GM18502 (cell line): ENCODE data around the gene SUSD6.
"Not testable (repeated sequence)": the region's sequence is repeated elsewhere in the genome, so short reads cannot be mapped to it uniquely, and the experiment has no call there.

Experiments used
- ATAC-seq: cut with Tn5 transposase; IDR thresholded peaks from one replicate; pipeline ENCODE4 v1.9.1; 2021; ENCODE audit warnings: mild to moderate bottlenecking; ENCODE audit not compliant: unreplicated experiment, poor library complexity

SUSD6 gene

DNA sequence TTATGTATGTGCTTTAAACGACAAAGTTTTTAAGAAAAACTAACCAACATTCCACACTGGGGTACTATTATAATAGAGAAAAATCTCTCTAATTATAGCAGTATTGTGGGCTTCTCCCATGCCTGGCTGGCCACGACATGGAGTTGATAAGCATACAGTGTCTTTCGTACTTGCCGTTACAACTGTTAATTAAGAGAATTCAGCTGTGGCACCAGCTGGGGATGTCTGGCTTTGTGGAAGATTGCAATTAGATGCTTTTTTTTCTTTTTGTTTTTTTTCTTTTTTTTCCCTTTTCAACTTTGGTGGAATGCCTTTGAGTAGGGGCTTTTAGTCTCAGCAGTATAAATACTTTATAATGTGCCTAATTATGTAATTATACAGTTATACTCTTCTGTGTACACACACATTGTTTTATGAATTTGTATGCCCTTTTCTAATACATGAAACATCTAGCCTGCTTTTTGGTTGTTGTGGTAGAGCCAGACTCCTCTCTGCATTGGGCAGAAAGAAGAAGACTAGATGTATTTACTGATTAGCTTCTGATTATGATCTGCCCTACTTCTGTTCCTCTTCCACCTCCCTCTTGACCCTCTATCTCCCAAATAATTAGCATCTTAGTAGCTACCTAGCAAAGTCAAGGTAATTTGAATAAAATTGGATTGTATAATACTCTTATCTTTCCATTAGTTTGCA lies 76.4 kb downstream of the SUSD6 start:
- ATAC-seq: no peak

DNA sequence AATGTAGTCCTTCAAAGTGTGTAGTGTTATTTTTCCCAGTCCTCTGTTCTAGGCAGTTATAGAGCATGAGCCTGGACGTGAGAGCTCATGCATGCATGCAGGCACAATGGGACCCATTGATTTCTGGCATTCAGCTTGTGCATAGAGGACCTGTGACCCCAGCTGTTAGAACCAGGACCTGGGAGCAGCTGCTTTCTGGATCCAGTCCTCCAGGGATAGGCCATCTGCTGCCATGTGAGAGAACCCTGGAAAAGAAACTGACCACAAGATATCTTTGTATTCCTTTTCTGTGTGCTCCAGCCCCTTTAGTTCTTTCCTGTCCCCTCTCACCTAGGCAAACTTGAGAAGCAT lies 76.9 kb downstream of the SUSD6 start:
- ATAC-seq: no peak

DNA sequence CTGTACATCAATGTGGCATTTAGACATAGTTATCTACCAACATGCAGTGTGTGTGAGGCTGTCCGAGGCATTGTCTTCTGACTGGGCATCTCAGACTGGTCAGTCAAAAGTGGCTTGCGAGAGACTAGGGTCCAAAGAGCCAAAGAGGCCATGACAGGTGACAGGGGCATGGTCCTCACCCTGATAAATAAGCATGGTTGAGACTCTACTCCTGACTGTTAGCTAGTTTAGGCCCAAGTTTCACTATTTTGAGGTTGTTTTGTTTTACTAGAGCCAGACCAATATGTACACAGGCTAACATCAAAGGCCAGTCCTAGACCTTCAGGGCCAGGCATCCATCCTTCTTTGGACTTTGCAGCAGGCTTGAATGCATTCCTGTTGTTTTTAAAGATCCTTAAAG lies 78.6 kb downstream of the SUSD6 start:
- no peak for ATAC-seq

DNA sequence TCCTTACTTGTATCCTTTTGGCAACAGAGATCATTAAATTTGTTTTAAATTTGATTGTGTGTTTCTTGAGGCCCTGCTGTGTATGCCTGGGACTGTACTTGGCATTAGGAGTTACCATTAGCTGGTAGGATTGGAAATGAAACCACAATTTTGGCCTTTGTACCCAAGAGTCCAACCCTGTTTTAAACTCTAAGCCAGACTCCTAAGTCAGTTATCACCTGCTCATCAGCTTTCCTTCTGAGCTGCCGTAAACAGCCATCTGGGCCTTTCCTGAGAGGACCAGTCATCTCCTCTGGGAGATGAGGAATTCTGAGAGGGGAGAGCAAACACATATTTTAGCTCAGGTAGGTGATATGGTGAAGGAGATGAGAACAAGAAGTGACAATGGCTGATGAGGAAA lies 81.2 kb downstream of the SUSD6 start:
- no peak for ATAC-seq

DNA sequence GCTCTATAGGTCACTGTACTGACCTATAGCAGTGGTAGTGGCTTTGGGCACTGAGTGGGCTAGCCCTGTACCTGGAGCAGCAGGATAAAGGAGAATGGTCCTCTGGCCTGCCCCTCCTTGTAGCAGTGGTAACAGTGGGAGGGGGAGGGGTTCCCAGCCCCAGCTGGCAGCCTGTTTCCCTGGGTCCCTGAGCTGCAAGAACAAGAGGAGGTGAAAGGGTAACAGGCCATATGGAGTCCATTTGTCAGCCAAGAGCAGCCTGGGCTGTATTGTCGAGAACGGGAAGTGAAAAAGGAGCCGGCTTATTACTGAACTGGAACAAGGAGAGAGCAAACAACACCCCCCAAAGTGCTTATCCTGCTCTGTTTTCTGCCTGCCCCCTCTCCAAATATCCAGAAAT lies 81.7 kb downstream of the SUSD6 start:
- no peak for ATAC-seq

DNA sequence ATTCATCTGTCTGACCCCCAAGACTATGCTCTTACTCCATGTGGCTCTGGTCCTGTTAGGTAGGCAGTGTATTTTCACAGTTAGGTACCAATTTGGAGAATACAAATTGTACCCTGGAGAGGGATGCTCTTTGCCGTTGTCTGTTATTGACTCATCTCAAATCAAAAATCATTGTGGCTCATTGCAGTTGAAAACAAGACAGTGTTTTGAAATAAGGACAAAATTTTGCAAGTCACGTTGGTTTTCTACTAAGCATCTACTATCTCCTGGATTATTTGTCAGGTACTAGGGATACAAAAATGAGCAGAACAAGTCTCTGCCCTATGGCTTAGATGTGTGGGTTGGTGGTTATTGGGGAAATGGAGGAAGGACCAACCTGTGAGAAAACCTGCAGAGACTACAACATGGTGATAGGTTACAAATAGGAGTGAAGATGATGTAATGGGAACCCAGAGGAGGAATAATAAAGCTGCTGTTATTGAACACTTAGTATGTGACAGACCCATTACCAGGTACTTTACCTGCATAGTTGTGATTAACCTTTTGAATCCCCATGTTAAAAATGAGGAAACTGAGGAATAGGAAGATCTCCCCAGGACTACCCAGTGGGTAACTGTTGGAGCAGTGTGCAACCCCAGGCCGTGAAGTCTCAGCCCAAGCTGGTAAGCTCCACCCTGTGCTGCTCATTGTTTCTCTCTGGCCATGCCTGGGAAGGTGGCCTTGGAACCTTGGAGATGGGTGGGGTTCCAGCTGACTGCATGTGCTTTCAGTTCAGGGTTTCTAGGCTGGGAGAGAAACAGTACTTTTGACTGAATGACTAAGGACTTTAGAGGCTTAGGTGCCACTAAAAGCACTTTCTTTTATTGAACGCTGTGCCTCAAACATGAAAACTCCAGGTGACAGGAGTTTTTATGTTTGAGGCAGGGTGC lies 82.7 kb downstream of the SUSD6 start:
- no peak for ATAC-seq

- no peak for ATAC-seq
These were observed 83.4 kb downstream of the SUSD6 start for GRCh38 chr14:69694730-69695281.

GRCh38 chr14:69695322-69696203 lies 84.2 kb downstream of the SUSD6 start:
- ATAC-seq: no peak

DNA sequence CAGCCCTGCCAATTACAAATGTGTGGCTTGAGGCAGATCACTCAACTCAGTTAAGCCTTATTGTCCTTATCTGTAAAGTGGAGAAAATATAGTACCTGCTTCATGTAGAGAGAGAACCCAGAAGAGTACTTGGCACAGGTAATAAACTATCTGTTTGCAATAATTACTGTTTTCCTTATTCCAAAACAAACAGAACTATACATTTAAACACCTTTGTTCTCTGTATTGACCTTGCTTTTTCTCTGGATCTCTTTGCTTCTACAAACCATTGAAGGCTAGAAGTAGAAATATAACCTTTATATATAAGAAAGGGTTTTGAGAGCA lies 84.8 kb downstream of the SUSD6 start:
- ATAC-seq: no peak

GRCh38 chr14:69696633-69697557 lies 85.5 kb downstream of the SUSD6 start:
- no peak for ATAC-seq

DNA sequence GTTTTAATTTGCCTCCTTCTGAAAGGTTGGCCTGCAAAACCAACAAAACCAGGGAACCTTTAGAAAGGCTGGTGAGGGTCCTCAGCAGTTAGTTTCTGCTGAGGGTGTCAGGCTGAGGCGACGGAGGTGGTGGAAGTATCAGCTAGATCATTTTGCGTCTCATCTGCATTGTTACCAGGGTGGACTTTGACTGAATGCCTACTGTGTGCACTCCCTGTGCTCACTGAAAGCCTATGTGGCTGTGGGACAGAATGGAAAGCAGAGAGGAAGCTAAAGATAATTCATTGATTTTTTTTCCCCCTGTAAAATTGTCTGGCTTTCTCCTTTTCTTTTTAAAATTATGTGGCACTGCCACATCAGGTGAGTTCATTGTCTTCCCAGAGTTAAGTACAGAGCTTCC lies 87.2 kb downstream of the SUSD6 start:
- ATAC-seq: no peak

DNA sequence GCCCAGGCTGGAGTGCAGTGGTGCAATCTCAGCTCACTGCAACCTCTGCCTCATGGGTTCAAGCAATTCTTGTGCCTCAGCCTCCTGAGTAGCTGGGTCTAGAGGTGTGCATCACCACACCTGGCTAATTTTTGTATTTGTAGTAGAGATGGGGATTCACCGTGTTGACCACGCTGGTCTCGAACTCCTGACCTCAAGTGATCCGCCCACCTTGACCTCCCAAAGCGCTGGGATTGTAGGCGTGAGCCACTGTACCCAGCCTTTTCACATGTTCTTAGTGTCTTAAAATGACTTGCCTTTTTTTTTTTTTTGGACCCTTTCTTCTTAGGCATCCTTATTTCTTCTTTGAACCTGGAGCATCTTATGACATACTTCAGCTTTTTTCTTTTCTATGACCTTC lies 87.8 kb downstream of the SUSD6 start:
- not testable (repeated sequence) for ATAC-seq

GRCh38 chr14:69699748-69700303 lies 88.4 kb downstream of the SUSD6 start:
- no peak for ATAC-seq

- no peak for ATAC-seq
These were observed 89.2 kb downstream of the SUSD6 start for GRCh38 chr14:69700575-69700974.

GRCh38 chr14:69701291-69701690 lies 89.9 kb downstream of the SUSD6 start:
- ATAC-seq: no peak

DNA sequence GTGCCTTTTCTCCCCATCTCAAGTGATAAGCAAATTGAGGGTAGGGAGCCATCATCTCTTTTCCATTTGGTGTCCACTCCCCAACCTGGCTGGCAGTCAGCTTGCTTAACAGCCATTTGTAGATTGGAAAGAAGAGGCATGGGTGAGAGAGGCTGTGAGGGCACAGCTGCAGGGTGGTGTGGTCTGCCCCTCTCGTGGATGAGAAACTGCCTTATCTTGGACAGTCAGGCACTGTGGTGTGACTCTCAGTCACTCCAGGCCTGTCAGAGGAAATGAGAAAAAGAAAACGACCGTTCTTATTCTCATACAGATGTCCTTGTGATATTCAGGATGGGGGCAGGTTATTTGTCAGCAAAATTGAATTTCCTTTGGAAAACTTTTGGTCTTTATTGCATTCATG lies 90.5 kb downstream of the SUSD6 start:
- peak; percentile 65 for ATAC-seq

- no peak for ATAC-seq
These were observed 91.9 kb downstream of the SUSD6 start for GRCh38 chr14:69703047-69704039.

- ATAC-seq: no peak
These were observed 92.9 kb downstream of the SUSD6 start for GRCh38 chr14:69704319-69704718.
